ENCODE data around the gene SIX3.
A peak's percentile ranks its signal among the peaks of the same experiment; 100 is the strongest.

The SIX3 gene

DNA sequence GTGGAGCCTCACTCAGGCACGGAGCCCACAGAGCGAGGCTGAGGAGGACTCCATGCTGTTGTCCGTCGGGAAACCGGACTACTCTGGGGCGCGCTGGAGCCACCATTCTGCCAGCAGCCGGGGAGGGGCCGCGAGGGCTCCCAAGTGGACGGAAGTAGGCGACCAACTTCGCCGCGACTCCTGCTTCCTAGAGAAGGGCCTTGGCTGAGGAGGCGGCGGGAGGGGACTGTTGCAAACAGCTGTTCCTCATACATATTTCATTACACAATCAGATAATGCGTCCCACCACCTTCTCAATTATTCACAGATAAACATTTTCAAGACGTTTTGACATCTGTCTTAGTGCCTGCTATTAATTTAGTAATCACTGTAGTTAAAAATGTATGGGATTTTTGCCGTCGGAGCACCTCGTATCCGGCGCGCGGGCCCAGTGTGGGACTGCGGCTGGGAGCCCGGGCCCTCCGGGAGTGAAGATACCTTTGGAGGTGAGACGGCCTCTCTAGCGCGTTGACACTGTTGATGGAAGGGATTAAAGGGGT lies 11.7 kb upstream of the SIX3 start:
- DNase-seq: no peak
- intact Hi-C loops (cut with DNase I): loop anchor here (10.0 kb wide), 1 partner anchor 165 kb away; no protein-coding TSS in a partner anchor

DNA sequence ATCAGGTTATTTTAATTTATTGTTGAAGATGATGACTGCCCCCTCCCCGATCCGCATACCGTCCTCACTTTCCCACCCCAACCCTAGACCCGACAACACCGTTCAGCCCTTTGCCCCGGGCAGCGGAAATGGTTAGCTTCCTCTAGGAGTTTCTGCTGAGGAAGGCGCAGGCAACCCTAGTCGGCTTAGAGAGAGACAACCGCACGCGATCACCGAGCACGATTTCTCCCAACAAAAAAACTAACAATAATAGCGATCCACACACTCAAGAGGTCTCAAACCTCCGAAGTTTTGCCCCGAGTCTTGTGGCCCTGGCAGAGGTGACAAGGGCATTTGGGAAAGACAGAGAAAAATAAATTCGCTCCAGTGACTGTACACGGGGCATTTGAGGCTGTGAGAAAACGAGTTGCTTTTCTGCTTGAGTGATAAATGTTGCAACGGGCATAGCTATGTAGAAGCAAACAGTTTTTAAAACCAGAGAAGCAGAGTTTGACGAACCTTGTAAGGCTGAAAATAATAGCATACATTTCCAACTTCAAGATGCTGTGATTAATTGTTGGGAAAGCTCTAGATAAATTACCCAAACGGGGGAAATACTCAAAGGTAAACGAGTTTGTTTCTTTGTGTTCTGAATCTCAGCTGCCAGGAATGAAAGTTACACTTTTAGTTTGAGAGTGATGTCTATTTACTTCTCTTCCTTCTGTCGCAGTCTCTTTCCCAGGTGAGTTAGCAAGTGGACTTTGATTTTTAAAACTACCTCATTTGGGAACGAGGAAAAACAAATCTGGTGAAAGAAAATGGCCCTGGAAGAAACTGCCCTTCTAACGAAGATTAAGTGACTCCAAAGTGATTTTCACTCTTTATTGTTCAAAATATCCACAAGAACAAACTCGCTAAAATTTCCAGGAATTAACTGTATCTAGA lies 11.0 kb upstream of the SIX3 start:
- intact Hi-C loops (cut with DNase I): loop anchor here (10.0 kb wide), 1 partner anchor 166 kb away; no protein-coding TSS in a partner anchor
- DNase-seq: no peak

DNA sequence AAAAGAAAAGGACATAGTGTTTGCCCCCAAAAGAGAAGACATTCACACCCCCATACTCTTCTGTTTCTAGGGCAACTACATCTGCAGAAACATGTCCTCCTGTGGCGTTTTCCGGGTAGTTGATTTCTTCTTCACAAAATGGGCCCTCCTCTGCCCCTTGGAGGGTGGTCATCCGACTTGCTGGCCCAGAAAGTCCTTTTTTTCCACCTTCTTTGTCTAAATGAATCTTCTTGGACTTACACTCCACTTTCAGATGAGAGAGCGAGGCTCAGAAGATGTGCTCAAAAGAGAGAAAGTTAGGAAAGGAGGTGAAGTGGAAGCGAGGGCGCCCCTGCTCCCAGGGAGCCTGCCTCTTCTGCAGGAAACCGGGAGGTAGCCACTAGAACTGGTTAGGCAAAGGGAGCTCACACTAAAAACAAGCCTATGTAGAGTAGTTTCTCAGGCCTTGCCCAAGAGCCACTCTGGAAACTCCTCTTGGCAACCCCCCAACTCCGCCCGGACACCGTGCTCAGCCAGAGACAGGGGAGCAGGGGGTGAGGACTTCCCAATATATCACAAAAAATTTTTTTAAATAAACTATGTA lies 10.2 kb upstream of the SIX3 start:
- peak in 4 of 42 donors; percentile 27 to 41 (median 35) for DNase-seq
- intact Hi-C loops (cut with DNase I): loop anchor here (10.0 kb wide), 1 partner anchor 166 kb away; no protein-coding TSS in a partner anchor

DNA sequence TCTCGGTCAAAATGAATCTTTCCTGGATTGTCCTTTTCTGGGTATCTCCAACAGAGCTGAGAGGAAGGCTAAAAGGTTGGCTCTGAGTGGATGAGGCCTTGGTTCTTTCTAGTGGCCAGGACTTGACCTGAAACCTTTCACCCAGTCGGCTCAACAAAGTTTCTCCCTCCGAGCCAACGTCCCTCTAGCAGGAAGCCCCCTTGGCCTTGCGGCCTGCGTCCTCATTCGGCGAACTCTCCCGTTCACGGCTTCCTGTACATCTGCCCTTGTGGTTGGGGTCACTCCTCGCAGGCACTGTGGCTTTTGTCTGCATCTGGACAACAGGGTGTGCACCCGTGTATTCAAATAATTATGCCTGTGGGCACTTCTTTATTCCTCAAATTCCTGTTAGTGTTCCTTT lies 9.4 kb upstream of the SIX3 start:
- no peak for DNase-seq
- intact Hi-C loops (cut with DNase I): loop anchor here (10.0 kb wide), 1 partner anchor 167 kb away; no protein-coding TSS in a partner anchor

DNA sequence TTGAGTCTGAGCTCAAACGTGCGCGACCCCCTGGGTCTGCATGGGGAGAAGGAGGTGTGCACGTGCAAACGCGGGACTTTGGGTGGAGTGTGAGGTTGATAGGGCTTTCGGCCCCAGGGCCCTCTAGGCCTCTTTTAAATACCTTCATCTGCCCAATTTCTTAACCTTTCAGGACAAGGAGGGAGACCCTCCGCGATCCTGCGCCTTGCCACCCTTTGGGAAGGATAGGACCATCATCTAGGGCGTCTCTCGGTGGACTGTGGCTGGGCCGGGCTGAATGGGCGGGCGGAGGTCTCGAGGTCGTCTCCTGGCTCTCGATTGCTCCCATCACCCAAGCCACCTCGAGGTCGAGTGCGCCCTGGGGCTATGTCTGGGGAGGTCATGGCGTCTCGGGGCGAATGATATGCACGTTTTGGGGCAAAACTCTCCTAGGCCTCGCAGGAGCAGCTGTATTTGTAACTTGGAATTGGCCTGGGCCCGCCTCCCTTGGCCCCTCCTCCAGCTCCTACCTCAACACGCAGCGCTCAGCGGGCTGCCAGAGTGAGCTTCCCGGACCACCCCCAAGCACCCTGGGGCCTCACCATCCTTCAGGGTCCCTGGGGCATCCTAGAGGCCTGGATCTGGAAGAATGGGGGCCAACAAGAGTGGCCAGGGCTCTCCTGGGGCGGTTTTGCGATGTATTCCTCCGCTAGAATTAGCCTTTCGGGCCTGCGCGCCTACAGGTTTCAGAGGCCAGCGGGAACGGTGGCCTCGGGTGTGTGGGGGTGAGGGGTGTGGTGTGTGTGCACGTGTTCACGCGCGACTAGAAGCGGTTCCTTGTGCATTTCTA lies 8.7 kb upstream of the SIX3 start:
- DNase-seq: no peak
- intact Hi-C loops (cut with DNase I): loop anchor here (10.0 kb wide), 1 partner anchor 168 kb away; no protein-coding TSS in a partner anchor

DNA sequence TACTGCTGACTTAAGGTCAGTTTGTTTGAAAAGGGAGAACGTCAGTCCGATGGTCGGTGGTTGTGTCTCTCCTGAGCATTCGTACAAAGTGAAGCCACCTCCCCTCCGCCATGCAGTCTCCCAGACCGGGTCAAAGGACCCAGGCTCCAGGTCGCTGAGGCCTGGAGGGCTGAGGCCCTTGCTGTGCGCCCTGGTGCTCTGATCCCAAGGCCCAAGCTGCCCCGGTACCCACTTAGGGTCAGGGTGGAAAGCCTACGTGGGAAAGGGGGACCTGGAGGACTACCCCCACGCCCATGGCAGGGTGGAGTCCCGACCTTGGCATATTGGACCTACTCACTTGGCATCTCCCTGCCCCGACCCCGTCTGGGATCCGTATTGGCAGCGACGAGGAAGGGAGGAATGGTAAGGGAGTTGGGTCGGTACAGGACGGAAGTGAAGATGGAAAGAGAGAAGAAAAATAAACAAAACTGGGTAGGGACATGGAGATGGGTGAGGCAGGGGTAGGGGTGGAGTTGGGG lies 8.0 kb upstream of the SIX3 start:
- intact Hi-C loops (cut with DNase I): loop anchor here (10.0 kb wide), 1 partner anchor 169 kb away; no protein-coding TSS in a partner anchor
- DNase-seq: no peak

DNA sequence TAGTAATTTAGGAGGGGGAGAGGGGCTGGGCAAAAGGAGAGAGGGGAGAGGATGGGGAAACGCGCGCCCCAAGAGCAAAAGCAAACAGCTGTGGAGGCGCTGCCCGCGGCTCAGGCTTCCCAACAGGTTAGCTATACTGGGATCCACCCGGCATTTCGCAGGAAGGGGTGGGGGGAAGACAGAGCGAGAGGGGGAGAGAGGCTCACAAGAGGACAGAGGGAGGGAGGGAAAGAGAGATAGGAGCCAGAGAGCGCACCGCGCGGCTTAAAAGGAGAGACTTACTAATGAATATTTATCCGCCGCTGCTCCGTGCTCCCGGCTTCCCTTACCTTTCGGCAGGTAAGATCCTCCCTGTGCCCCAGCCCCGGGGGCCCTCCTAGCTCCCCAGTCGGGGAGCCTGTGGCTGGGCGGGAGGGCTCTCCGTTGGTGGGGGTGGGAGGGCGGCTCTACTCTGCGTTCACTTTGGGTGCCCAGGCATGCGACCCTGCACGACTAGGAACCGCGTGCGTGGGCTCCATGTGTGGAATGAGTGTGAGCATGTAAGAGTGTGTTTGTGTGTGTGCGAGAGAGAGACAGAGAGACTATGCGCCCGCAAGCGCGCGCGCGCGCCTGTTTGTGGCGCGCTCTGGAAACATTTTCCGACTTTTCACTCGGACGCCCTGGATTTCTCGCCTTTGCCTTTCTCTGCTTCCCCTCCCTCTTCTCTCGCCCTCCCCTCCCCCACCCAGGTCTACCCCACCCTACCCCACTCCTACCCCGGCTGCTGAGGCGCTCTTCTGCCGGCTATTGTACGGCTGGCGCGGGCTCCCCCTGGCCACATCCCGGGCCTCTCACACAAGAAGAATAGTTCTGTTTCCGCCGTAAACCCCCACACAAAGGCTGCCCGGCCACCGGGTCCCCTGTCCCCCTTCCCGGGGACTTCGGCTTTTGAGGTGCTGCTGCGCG lies 7.2 kb upstream of the SIX3 start:
- DNase-seq: peak in 8 of 42 donors; percentile 28 to 69 (median 44)
- intact Hi-C loops (cut with DNase I): loop anchor here (10.0 kb wide), 1 partner anchor 170 kb away; no protein-coding TSS in a partner anchor

DNA sequence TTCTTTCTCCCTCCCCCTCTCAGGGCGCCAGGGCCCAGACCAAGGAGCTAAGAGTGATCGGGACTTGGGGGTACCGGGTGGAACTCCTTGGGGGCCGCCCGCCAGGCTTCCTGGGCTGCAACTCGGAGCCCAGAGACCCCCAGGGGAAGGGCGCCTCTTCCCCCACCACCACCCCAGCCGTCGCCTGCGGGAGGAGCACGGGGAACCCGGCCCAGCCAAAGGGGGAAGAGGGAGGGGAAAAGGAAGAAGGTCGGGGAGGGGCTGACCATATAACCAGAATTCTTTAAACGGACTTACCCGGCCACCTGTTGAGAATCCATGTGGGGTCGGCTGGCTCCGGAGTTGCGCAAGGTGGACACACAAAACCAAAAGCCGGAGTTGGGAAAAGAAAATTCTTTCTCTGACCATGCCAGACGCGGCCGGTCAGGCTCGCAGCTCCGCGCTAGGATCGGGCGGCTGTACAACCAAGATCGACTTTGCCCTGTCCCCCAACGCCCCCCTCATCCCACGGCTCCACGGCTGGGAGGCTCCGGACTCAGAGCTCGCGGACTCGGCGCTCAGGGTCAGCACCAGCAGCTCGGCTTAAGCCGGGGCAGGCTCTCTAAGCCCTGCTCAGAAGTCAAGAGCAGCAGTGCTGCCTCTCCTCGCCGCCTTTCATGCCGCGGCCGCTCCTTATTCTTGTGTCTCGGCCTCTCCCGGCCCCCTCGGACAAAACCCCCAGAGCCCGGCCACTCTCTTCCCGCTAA lies 6.3 kb upstream of the SIX3 start:
- DNase-seq: peak in 5 of 42 donors; percentile 21 to 49 (median 25)
- intact Hi-C loops (cut with DNase I): loop anchor here (10.0 kb wide), 1 partner anchor 170 kb away; no protein-coding TSS in a partner anchor

DNA sequence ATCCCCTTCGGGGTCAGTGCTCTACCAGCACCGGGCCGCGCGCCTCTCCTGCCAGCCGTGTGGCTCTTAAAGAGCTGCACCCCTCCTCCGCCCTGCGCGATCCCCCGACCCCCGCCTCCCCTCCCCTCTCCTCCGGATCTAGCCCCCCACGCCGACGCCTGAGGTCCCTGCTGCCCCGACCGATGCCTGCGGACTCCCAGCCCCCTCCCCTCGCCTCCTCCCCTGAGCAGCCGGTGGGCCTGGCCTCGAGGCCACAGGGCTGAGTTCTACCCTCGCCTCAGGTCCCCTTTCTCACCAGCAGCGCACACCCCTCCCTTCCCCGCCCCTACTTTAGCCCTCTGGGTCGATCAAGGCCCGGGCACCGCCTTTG lies 5.8 kb upstream of the SIX3 start:
- intact Hi-C loops (cut with DNase I): loop anchor here (10.0 kb wide), 1 partner anchor 171 kb away; no protein-coding TSS in a partner anchor
- no peak for DNase-seq

DNA sequence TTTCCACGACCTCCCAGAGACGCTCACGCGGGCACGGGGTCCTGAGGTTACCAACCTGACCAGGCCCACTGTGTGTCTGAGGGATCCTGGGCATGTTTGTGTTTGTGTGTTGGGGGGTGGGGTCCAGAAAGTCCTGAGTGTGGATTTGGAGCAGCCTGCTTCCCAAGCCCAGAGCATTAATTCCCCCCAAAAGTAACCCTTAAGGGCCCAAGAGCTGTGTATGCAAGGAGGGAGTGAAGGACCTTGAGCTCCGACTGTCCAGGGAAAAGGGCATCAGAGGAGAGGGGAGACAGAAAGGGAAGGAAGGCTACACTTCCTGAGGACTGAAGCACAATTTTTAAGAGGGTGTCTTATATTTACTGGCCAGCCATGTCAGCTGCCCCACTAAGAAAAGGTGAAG lies 5.2 kb upstream of the SIX3 start:
- no peak for DNase-seq
- intact Hi-C loops (cut with DNase I): loop anchor here (10.0 kb wide), 1 partner anchor 171 kb away; no protein-coding TSS in a partner anchor

DNA sequence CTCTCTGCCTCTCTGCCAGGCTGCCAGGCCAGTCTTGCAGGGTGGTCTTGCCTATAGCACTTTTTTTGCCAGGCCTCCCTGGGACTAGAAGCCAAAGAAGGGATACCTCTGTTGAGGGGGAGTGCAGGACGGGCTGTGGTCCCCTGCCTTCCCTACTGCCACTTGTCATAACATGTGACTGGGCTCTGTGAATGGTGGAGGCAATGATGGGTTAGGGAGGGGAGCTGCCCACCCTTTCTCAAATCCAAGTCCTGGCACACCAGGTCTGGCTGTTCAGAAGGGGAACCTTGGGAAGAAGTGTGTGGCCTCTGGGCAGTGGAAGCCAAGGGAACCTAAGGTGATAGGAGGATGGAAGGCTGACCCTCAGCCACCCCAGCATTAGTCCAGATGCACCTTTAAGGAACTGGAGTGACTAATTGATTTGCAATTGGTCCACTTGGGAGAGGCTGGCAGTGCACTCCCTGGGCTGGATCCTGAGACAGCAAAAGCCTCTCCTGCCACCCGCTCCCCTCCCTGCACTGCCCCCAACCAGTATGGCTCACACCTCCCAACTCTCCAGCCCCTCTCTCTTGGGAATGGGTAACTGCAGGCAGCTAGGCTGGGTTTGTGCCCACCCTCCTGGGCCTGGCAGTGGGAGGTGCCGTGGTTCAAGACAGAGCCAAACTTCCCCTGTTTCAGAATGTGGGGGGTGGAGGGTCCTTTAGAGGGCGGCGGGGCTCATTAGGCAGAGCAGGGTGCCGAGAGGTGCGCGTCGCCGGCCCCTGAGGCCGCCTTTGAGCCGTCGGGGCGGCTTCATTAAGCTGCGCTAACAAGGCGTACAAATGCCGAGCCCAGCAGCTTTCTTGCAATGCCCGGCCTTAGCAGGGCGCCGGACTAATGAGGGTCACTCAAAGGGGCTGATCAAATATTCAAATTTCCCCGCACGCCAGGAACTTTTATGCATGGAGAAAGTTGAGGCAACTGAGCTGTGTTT lies 4.5 kb upstream of the SIX3 start:
- intact Hi-C loops (cut with DNase I): loop anchor here (10.0 kb wide), 1 partner anchor 172 kb away; no protein-coding TSS in a partner anchor
- DNase-seq: peak in 2 of 42 donors; percentile 31 to 42

DNA sequence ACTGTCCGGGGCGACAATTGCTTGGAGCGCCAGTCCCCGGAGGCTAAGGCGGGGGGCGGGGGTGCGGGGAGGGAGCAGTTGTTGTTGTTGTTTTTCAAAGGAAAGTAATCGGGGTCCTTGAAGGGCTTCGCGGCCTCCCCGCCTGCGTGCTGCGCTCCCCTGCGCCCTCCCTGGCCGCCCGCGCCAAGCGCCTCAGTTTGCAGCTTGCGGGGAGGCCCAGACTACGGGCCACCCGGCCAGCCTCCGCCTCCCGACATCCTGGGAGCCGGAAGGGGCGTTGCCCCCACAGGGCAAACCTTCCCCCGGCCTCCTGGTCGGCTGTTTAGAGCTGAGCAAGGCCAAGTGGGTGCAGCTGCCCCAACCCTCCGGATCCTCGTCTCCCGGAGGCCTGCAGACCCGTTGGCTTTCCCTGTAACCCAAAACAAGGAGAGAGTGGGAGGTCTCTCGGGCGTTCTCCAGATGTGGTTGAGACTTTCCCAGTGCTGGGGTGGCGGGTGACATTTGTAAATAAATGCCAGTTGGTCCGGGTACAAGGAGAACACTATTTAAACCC lies 3.7 kb upstream of the SIX3 start:
- peak in 19 of 42 donors; percentile 13 to 76 (median 59) for DNase-seq
- intact Hi-C loops (cut with DNase I): loop anchor here (10.0 kb wide), 1 partner anchor 173 kb away; no protein-coding TSS in a partner anchor

DNA sequence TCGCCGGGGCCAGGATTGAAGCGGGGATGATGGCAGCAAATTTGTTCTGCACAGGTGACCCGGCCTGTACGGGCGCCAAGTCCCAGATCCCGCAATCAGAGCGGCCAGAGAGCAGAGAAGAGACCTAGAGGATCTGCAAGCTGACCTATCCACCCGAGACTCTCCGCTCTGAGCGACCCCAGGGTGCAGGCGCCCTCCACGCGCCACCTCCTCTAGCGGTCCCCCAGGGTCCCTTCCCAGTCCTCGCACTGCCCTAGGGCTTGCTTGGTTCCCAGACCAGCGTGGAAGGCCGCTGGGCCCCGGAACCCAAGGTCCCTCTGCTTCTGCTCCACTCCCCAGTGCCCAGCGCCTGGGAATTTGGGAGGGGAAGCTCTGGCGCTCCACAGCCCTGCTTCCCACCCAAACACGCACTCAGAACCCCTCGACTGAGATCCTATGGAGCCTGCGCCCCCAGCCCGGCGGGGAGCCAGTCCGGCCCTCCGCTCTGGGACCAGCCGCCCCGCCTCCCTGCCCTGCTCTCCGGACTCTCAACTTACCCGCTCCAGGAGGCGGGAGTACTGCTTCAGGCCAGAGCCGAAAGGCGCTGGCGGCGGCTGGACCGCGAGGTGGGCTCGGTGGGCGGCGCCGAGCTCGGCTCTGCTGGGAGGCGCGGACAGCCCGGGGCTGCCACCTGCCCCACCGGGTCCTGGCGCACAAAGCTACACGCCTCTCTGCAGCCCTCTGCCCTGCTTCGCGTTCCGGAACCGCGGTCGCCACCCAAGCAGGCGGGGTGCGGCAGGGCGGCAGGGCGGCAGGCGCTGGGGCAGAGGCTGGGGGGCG lies 3.0 kb upstream of the SIX3 start:
- DNase-seq: peak in 6 of 42 donors; percentile 13 to 57 (median 38)
- intact Hi-C loops (cut with DNase I): loop anchor here (10.0 kb wide), 1 partner anchor 174 kb away; no protein-coding TSS in a partner anchor

All from head of caudate nucleus (tissue), 42 donors.